ENCODE results near the gene PFDN1. TPM values are rescaled to one million over a fixed set of nuclear protein-coding genes. Genes with fewer than 3 reads are reported as not detected.
A peak's percentile ranks its signal among the peaks of the same experiment; 100 is the strongest.

PFDN1 gene
- total and polyA plus RNA-seq, 4 donors, result 14.0 to 30.8 (median 20.7) TPM

DNA sequence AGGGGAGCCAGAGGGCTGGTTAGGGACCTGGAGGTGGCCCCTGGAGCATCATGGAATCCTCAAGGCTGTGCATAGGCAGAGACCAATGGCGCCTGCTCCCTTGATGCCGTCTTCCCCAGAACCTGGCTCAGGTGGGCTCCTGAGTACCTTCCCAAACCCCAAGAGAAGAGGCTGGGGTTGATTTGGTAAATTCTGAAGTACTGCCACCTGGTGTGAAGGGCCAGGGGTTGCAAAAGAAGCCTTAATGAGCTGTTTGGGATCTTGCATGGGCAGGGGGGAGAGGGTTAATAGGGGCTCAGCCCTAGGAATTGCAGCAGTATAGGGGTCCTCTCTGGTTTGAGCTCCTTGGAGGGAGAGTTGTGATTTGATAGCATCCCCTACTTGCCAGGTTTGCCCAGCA, 75.9 kb downstream of the PFDN1 start:
- Histone ChIP-seq H3K4me3 (ENCODE audit: low read depth in 1 of 3, low read length in 3 of 3) (no peak overlapping the region), H3K4me1 (ENCODE audit: control insufficient read depth in 4 of 4, insufficient read depth in 4 of 4, low read length in 3 of 4) (peaks cover 0 to 9% (median 6%) of the 10 kb centered on the region in 4 donors), H3K9ac (ENCODE audit: low read depth in 1 of 2, low read length in 2 of 2) (no peak overlapping the region), H3K36me3 (ENCODE audit: control insufficient read depth in 4 of 4, insufficient read depth in 3 of 4, low read depth in 1 of 4, low read length in 3 of 4) (no peaks in the 10 kb centered on the region), H3K9me3 (ENCODE audit: control insufficient read depth in 4 of 4, low read length in 3 of 4) (no peaks in the 10 kb centered on the region), H3K27me3 (ENCODE audit: control insufficient read depth in 4 of 4, insufficient read depth in 4 of 4, low read length in 3 of 4) (no peaks in the 10 kb centered on the region), H3K27ac (ENCODE audit: low read depth in 1 of 2, low read length in 2 of 2) (no peak overlapping the region)
- DNase-seq (ENCODE audit: low spot score), result no peak
- 94% methylated on average over 2 of the region's 2 CpGs for WGBS
- TF ChIP-seq JUND (IDR thresholded peaks at IDR 0.05), result no peak
- TF ChIP-seq EGR1 (IDR thresholded peaks at IDR 0.05; ENCODE audit: low read depth in 2 of 2), result no peak
- TF ChIP-seq, protein P1, sequence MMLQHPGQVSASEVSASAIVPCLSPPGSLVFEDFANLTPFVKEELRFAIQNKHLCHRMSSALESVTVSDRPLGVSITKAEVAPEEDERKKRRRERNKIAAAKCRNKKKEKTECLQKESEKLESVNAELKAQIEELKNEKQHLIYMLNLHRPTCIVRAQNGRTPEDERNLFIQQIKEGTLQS (IDR thresholded peaks at IDR 0.05), result no peak
- TF ChIP-seq HNF4G (IDR thresholded peaks at IDR 0.05), result no peak
- TF ChIP-seq GABPA (IDR thresholded peaks at IDR 0.05 in 1 of 2, conservative IDR thresholded peaks at IDR 0.05 in 1 of 2), result no peak
- TF ChIP-seq, protein P2, sequence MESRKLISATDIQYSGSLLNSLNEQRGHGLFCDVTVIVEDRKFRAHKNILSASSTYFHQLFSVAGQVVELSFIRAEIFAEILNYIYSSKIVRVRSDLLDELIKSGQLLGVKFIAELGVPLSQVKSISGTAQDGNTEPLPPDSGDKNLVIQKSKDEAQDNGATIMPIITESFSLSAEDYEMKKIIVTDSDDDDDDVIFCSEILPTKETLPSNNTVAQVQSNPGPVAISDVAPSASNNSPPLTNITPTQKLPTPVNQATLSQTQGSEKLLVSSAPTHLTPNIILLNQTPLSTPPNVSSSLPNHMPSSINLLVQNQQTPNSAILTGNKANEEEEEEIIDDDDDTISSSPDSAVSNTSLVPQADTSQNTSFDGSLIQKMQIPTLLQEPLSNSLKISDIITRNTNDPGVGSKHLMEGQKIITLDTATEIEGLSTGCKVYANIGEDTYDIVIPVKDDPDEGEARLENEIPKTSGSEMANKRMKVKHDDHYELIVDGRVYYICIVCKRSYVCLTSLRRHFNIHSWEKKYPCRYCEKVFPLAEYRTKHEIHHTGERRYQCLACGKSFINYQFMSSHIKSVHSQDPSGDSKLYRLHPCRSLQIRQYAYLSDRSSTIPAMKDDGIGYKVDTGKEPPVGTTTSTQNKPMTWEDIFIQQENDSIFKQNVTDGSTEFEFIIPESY (IDR thresholded peaks at IDR 0.05), result no peak
- no peak for TF ChIP-seq FOXA1 (IDR thresholded peaks at IDR 0.05)
- TF ChIP-seq, protein P3, sequence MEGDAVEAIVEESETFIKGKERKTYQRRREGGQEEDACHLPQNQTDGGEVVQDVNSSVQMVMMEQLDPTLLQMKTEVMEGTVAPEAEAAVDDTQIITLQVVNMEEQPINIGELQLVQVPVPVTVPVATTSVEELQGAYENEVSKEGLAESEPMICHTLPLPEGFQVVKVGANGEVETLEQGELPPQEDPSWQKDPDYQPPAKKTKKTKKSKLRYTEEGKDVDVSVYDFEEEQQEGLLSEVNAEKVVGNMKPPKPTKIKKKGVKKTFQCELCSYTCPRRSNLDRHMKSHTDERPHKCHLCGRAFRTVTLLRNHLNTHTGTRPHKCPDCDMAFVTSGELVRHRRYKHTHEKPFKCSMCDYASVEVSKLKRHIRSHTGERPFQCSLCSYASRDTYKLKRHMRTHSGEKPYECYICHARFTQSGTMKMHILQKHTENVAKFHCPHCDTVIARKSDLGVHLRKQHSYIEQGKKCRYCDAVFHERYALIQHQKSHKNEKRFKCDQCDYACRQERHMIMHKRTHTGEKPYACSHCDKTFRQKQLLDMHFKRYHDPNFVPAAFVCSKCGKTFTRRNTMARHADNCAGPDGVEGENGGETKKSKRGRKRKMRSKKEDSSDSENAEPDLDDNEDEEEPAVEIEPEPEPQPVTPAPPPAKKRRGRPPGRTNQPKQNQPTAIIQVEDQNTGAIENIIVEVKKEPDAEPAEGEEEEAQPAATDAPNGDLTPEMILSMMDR (IDR thresholded peaks at IDR 0.05; ENCODE audit: low read depth, low read length, missing input control), result no peak
- TF ChIP-seq, protein P4, sequence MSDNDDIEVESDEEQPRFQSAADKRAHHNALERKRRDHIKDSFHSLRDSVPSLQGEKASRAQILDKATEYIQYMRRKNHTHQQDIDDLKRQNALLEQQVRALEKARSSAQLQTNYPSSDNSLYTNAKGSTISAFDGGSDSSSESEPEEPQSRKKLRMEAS (IDR thresholded peaks at IDR 0.05), result no peak
- TF ChIP-seq SP1 (IDR thresholded peaks at IDR 0.05), result no peak
- no peak for TF ChIP-seq RXRA (IDR thresholded peaks at IDR 0.05)
- no peak for TF ChIP-seq TAF1 (conservative IDR thresholded peaks at IDR 0.05)
- no peak for TF ChIP-seq FOXA2 (IDR thresholded peaks at IDR 0.05)
- TF ChIP-seq RAD21 (IDR thresholded peaks at IDR 0.05), result no peak
- no peak for TF ChIP-seq NR2F2 (IDR thresholded peaks at IDR 0.05)
- TF ChIP-seq YY1 (IDR thresholded peaks at IDR 0.05), result no peak
- TF ChIP-seq, protein P5, sequence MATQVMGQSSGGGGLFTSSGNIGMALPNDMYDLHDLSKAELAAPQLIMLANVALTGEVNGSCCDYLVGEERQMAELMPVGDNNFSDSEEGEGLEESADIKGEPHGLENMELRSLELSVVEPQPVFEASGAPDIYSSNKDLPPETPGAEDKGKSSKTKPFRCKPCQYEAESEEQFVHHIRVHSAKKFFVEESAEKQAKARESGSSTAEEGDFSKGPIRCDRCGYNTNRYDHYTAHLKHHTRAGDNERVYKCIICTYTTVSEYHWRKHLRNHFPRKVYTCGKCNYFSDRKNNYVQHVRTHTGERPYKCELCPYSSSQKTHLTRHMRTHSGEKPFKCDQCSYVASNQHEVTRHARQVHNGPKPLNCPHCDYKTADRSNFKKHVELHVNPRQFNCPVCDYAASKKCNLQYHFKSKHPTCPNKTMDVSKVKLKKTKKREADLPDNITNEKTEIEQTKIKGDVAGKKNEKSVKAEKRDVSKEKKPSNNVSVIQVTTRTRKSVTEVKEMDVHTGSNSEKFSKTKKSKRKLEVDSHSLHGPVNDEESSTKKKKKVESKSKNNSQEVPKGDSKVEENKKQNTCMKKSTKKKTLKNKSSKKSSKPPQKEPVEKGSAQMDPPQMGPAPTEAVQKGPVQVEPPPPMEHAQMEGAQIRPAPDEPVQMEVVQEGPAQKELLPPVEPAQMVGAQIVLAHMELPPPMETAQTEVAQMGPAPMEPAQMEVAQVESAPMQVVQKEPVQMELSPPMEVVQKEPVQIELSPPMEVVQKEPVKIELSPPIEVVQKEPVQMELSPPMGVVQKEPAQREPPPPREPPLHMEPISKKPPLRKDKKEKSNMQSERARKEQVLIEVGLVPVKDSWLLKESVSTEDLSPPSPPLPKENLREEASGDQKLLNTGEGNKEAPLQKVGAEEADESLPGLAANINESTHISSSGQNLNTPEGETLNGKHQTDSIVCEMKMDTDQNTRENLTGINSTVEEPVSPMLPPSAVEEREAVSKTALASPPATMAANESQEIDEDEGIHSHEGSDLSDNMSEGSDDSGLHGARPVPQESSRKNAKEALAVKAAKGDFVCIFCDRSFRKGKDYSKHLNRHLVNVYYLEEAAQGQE (IDR thresholded peaks at IDR 0.05), result no peak

DNA sequence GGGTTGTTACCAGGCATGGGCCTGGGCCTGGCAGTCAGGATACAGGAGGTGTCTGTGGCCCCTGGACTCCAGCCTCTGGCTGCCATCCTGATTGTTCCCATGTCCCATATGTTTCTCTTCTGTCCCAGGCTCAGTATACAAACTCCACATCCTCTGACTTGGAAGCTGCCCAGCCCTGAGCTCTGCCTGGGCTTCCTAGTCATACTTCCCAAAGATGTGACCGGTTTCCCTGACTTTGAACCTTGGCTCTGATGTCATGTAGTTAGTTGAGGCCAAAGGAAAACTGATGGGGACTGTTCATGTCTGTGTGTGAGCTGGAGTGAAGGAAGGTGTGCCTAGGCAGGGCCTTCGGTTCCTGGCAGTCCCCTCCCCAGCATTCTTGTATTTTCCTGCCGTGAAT, 77.5 kb downstream of the PFDN1 start:
- no peak for DNase-seq (ENCODE audit: low spot score)
- no peak overlapping the region for H3K27ac ChIP-seq (ENCODE audit: low read depth in 1 of 2, low read length in 2 of 2)
- no peaks in the 10 kb centered on the region for H3K36me3 ChIP-seq (ENCODE audit: control insufficient read depth in 4 of 4, insufficient read depth in 3 of 4, low read depth in 1 of 4, low read length in 3 of 4)
- no peak overlapping the region for H3K9ac ChIP-seq (ENCODE audit: low read depth in 1 of 2, low read length in 2 of 2)
- WGBS, result 71% methylated on average over 3 of the region's 3 CpGs
- no peaks in the 10 kb centered on the region for H3K27me3 ChIP-seq (ENCODE audit: control insufficient read depth in 4 of 4, insufficient read depth in 4 of 4, low read length in 3 of 4)
- peaks cover 0 to 26% (median 11%) of the 10 kb centered on the region in 4 donors for H3K4me1 ChIP-seq (ENCODE audit: control insufficient read depth in 4 of 4, insufficient read depth in 4 of 4, low read length in 3 of 4)
- TF ChIP-seq, protein P5 (IDR thresholded peaks at IDR 0.05), result no peak
- no peak for TF ChIP-seq YY1 (IDR thresholded peaks at IDR 0.05)
- no peak for TF ChIP-seq RAD21 (IDR thresholded peaks at IDR 0.05)
- no peak for TF ChIP-seq SP1 (IDR thresholded peaks at IDR 0.05)
- TF ChIP-seq HNF4A (conservative IDR thresholded peaks at IDR 0.05), result peak; percentile 38 to 43
- TF ChIP-seq FOXA1 (IDR thresholded peaks at IDR 0.05), result no peak
- no peak overlapping the region for H3K4me3 ChIP-seq (ENCODE audit: low read depth in 1 of 3, low read length in 3 of 3)
- H3K9me3 ChIP-seq (ENCODE audit: control insufficient read depth in 4 of 4, low read length in 3 of 4), result no peaks in the 10 kb centered on the region
